Astrocyte (in vitro differentiated cells and primary cell): ENCODE results near the gene RNGTT. TPM values are rescaled to one million over a fixed set of nuclear protein-coding genes. Genes with fewer than 3 reads are reported as not detected.

ENCODE experiments used
- DNase-seq: peaks from one replicate; pipeline ENCODE4 v3.0.0-alpha.2; 2010; ENCODE audit warnings: low read depth
- FAIRE-seq: peaks from 2 replicates; lab custom pipeline; 2011; peaks lifted over from hg19 to GRCh38; lab: Jason Lieb, UNC
- H2AFZ ChIP-seq: 2 replicates; pipeline ENCODE4 v1.6.0; 2012; ENCODE audit warnings: low read depth, low read length, inconsistent platforms
- H3K27ac ChIP-seq: 2 replicates; pipeline ENCODE4 v1.5.1; 2011; ENCODE audit warnings: low read depth, low read length, inconsistent platforms
- H3K27me3 ChIP-seq: 2 replicates; pipeline ENCODE4 v1.6.0; 2011; ENCODE audit warnings: low read length, inconsistent platforms; ENCODE audit not compliant: insufficient read depth
- H3K36me3 ChIP-seq: 2 replicates; pipeline ENCODE4 v1.5.1; 2011; ENCODE audit warnings: low read length, inconsistent platforms; ENCODE audit not compliant: insufficient read depth
- H3K4me1 ChIP-seq: 2 replicates; pipeline ENCODE4 v1.5.1; 2011; ENCODE audit warnings: low read length, inconsistent platforms; ENCODE audit not compliant: insufficient read depth
- H3K4me2 ChIP-seq: 2 replicates; pipeline ENCODE4 v1.6.0; 2012; ENCODE audit warnings: low read length, inconsistent platforms
- H3K4me3 ChIP-seq: 2 replicates; pipeline ENCODE4 v1.5.1; 2011; ENCODE audit warnings: low read depth, mild to moderate bottlenecking, low read length, inconsistent platforms; ENCODE audit not compliant: insufficient read depth
- H3K79me2 ChIP-seq: 2 replicates; pipeline ENCODE4 v1.6.0; 2012; ENCODE audit warnings: mild to moderate bottlenecking, low read length, inconsistent platforms; ENCODE audit not compliant: insufficient read depth
- H3K9ac ChIP-seq: 2 replicates; pipeline ENCODE4 v1.6.0; 2012; ENCODE audit warnings: mild to moderate bottlenecking, low read length, inconsistent platforms
- H3K9me3 ChIP-seq: 2 replicates; pipeline ENCODE4 v1.5.1; 2012; ENCODE audit warnings: low read depth, mild to moderate bottlenecking, low read length, inconsistent platforms; ENCODE audit not compliant: insufficient read depth
- H4K20me1 ChIP-seq: 2 replicates; pipeline ENCODE4 v1.6.0; 2012; ENCODE audit warnings: low read length, inconsistent platforms; ENCODE audit not compliant: insufficient read depth
- H3K27ac Mint-ChIP-seq: one replicate; pipeline ENCODE4 v1.8.0; 2021; ENCODE audit warnings: mild to moderate bottlenecking, mixed read lengths; ENCODE audit not compliant: unreplicated experiment
- H3K27me3 Mint-ChIP-seq: one replicate; pipeline ENCODE4 v1.8.0; 2021; ENCODE audit warnings: low read depth, mixed read lengths; ENCODE audit not compliant: unreplicated experiment
- H3K36me3 Mint-ChIP-seq: one replicate; pipeline ENCODE4 v1.8.0; 2021; ENCODE audit warnings: low read depth, mixed read lengths; ENCODE audit not compliant: unreplicated experiment
- H3K4me1 Mint-ChIP-seq: one replicate; pipeline ENCODE4 v1.8.0; 2021; ENCODE audit warnings: low read depth, mixed read lengths; ENCODE audit not compliant: unreplicated experiment
- H3K4me3 Mint-ChIP-seq: one replicate; pipeline ENCODE4 v1.8.0; 2021; ENCODE audit warnings: mild to moderate bottlenecking, moderate library complexity, mixed read lengths; ENCODE audit not compliant: unreplicated experiment
- H3K9me3 Mint-ChIP-seq: one replicate; pipeline ENCODE4 v1.8.0; 2021; ENCODE audit warnings: mild to moderate bottlenecking, mixed read lengths; ENCODE audit not compliant: unreplicated experiment
- CTCF ChIP-seq: IDR thresholded peaks from 2 replicates; pipeline ENCODE4 v1.5.1; 2011; ENCODE audit warnings: low read depth, mild to moderate bottlenecking, inconsistent platforms, low read length, moderate library complexity; ENCODE audit not compliant: insufficient read depth
- EZH2 ChIP-seq: IDR thresholded peaks from 2 replicates; pipeline ENCODE4 v1.6.1; 2012; ENCODE audit warnings: mild to moderate bottlenecking, low read length, inconsistent platforms; ENCODE audit not compliant: insufficient read depth
- total RNA-seq: library from RNA; stranded (reverse); gene quantifications from 2 replicates; pipeline ENCODE4 v1.2.1, GENCODE V29; 2021

The RNGTT gene
- total RNA-seq, 1 donor from 2014 or later = 16.0 TPM

GRCh38 chr6:88884361-88884760 is 79.1 kb downstream of the RNGTT start:
- H3K4me3 Mint-ChIP-seq = no peak overlapping the region
- no peak overlapping the region for H3K4me2 ChIP-seq
- DNase-seq (no peak), FAIRE-seq (no peak)
- H4K20me1 ChIP-seq = no peaks in the 10 kb centered on the region
- no peak for TF ChIP-seq EZH2
- TF ChIP-seq CTCF = no peak
- H3K27ac ChIP-seq = no peak overlapping the region
- H3K27me3 Mint-ChIP-seq = no peaks in the 10 kb centered on the region
- H3K9me3 ChIP-seq = no peaks in the 10 kb centered on the region
- H3K36me3 ChIP-seq = no peaks in the 10 kb centered on the region
- H3K36me3 Mint-ChIP-seq = peaks cover 12% of the 10 kb centered on the region
- no peaks in the 10 kb centered on the region for H3K4me1 ChIP-seq
- no peaks in the 10 kb centered on the region for H3K27me3 ChIP-seq
- H3K79me2 ChIP-seq = no peaks in the 10 kb centered on the region
- peaks cover 15% of the 10 kb centered on the region for H3K4me1 Mint-ChIP-seq
- H3K4me3 ChIP-seq = no peak overlapping the region
- no peak overlapping the region for H2AFZ ChIP-seq
- no peak overlapping the region for H3K27ac Mint-ChIP-seq
- H3K9me3 Mint-ChIP-seq = peaks cover 2% of the 10 kb centered on the region
- no peak overlapping the region for H3K9ac ChIP-seq

GRCh38 chr6:88882536-88882935 is 80.9 kb downstream of the RNGTT start:
- Histone ChIP-seq H4K20me1 (no peaks in the 10 kb centered on the region), H3K4me2 (no peak overlapping the region), H3K4me1 (no peaks in the 10 kb centered on the region), H3K36me3 (no peaks in the 10 kb centered on the region), H3K27ac (no peak overlapping the region), H3K27me3 (no peaks in the 10 kb centered on the region), H2AFZ (no peak overlapping the region), H3K4me3 (no peak overlapping the region), H3K9ac (no peak overlapping the region), H3K9me3 (no peaks in the 10 kb centered on the region), H3K79me2 (no peaks in the 10 kb centered on the region)
- TF ChIP-seq EZH2 (no peak), CTCF (no peak)
- Mint-ChIP-seq H3K36me3 (peaks cover 12% of the 10 kb centered on the region), H3K4me3 (no peak overlapping the region), H3K27me3 (no peaks in the 10 kb centered on the region), H3K4me1 (peaks cover 15% of the 10 kb centered on the region), H3K9me3 (peaks cover 2% of the 10 kb centered on the region), H3K27ac (no peak overlapping the region)
- FAIRE-seq (no peak), DNase-seq (no peak)

GRCh38 chr6:88881451-88881850 is 82.0 kb downstream of the RNGTT start:
- TF ChIP-seq CTCF (no peak), EZH2 (no peak)
- Histone ChIP-seq H3K9ac (no peak overlapping the region), H4K20me1 (no peaks in the 10 kb centered on the region), H3K4me3 (no peak overlapping the region), H2AFZ (no peak overlapping the region), H3K27ac (no peak overlapping the region), H3K9me3 (no peaks in the 10 kb centered on the region), H3K36me3 (no peaks in the 10 kb centered on the region), H3K4me1 (no peaks in the 10 kb centered on the region), H3K79me2 (no peaks in the 10 kb centered on the region), H3K27me3 (no peaks in the 10 kb centered on the region), H3K4me2 (no peak overlapping the region)
- DNase-seq (peak; percentile 25), FAIRE-seq (no peak)
- peaks cover 15% of the 10 kb centered on the region for H3K4me1 Mint-ChIP-seq
- H3K36me3 Mint-ChIP-seq = peaks cover 12% of the 10 kb centered on the region
- H3K27me3 Mint-ChIP-seq = no peaks in the 10 kb centered on the region
- H3K27ac Mint-ChIP-seq = no peak overlapping the region
- H3K4me3 Mint-ChIP-seq = no peak overlapping the region
- peaks cover 2% of the 10 kb centered on the region for H3K9me3 Mint-ChIP-seq
